Testis (tissue), 3 donors: ENCODE measurements around the gene TTL. TPM values are rescaled to one million over a fixed set of nuclear protein-coding genes. Genes with fewer than 3 reads are reported as not detected.

Source experiments
- DNase-seq: peaks from one replicate; pipeline ENCODE4 v3.0.0-alpha.2; 2019
- H3K27ac ChIP-seq, 2 donors: fragments of 200-600 bp; sonication (generic); one replicate each; pipeline ENCODE4 v1.5.1; 2019
- H3K27me3 ChIP-seq: fragments of 200-600 bp; sonication (generic); one replicate; pipeline ENCODE4 v1.5.1; 2019
- H3K36me3 ChIP-seq: fragments of 200-600 bp; sonication (generic); one replicate; pipeline ENCODE4 v1.5.1; 2017; ENCODE audit warnings: low read depth; ENCODE audit errors: missing control alignments
- H3K4me1 ChIP-seq: fragments of 200-600 bp; sonication (generic); one replicate; pipeline ENCODE4 v1.5.1; 2019
- H3K4me3 ChIP-seq, 2 donors: fragments of 200-600 bp; sonication (generic); one replicate each; pipeline ENCODE4 v1.5.1; 2017 to 2019
- H3K9me3 ChIP-seq: fragments of 200-600 bp; sonication (generic); one replicate; pipeline ENCODE4 v1.5.1; 2017
- CTCF ChIP-seq, 3 experiments: fragments of 450-650 bp in 2 of 3; fragments of 200-600 bp in 1 of 3; sonication (generic) in 1 of 3; IDR thresholded peaks; one replicate each; pipeline ENCODE4 v1.5.1; 2016 to 2019; ENCODE audit warnings: antibody characterized with exemption in 3 of 3, mild to moderate bottlenecking in 2 of 3, moderate library complexity in 1 of 3
- POLR2A ChIP-seq: fragments of 450-650 bp; IDR thresholded peaks from one replicate; pipeline ENCODE4 v1.6.1; 2017; ENCODE audit warnings: antibody characterized with exemption, mild to moderate bottlenecking, moderate library complexity
- WGBS, 2 donors: methylation state at CpG; one replicate each; pipeline ENCODE4 v1.1.5; 2018; 5-methylcytosine and 5-hydroxymethylcytosine counted together
- intact Hi-C: fragments of 100-400 bp; cut with DNase I; formaldehyde crosslinking; loops from one replicate; pipeline ENCODE4 v1.15.1; 2023; ENCODE audit warnings: low total_unique reads
- polyA plus RNA-seq: library from polyadenylated mRNA; stranded (reverse); fragments of 350-450 nt; fragmentation: Illumina TruSeq; extraction: RNeasy Lipid Tissue Mini Kit (QIAGEN cat#74804); gene quantifications from one replicate; pipeline ENCODE4 v1.2.3, GENCODE V29; 2014; ENCODE audit warnings: low read depth, low replicate concordance; ENCODE audit not compliant: insufficient read depth
- total RNA-seq, 2 donors: library from RNA; depleted of rRNA; stranded (reverse); fragments of >200 nt; gene quantifications; one replicate each; pipeline ENCODE4 v1.2.3, GENCODE V29; 2016

The TTL gene
- total and polyA plus RNA-seq, 3 donors from 2014 or later, result 11.4 to 14.3 (median 12.2) TPM

GRCh38 chr2:112584134-112584890 is 102.4 kb downstream of the TTL start, which contains the start of gene CHCHD5:
Gene CHCHD5, plus strand, starts transcription at chr2:112584609. Its CDS starts 39 bp downstream, at chr2:112584648.
- intact Hi-C loops, result no loop called here
- H3K36me3 ChIP-seq, result no peaks in the 10 kb centered on the region
- H3K27me3 ChIP-seq, result no peaks in the 10 kb centered on the region
- TF ChIP-seq POLR2A (no peak), CTCF (IDR thresholded peaks at IDR 0.05) (peak in 2 of 3 experiments; percentile 37 to 40)
- H3K4me1 ChIP-seq, result peaks cover 14% of the 10 kb centered on the region
- no peaks in the 10 kb centered on the region for H3K9me3 ChIP-seq
- peak within 1 kb of the TSS; percentile 69 to 78 for H3K4me3 ChIP-seq
- peak within 1 kb of the TSS; percentile 95 to 96 for H3K27ac ChIP-seq
- 0 to 1% methylated on average over 23 to 54 of the region's 54 CpGs for WGBS, 2 donors
- DNase-seq, result peak; percentile 98

- Histone ChIP-seq H3K27ac (peak overlapping the region; percentile 95 to 96), H3K4me3 (peak overlapping the region; percentile 69 to 78), H3K36me3 (no peaks in the 10 kb centered on the region), H3K9me3 (no peaks in the 10 kb centered on the region), H3K27me3 (no peaks in the 10 kb centered on the region), H3K4me1 (peaks cover 14% of the 10 kb centered on the region)
- DNase-seq, result no peak
- TF ChIP-seq POLR2A, result no peak
- TF ChIP-seq CTCF (IDR thresholded peaks at IDR 0.05), result no peak
- intact Hi-C loops, result no loop called here
- 41 to 56% methylated on average over 3 of the region's 3 CpGs for WGBS, 2 donors
Observed at GRCh38 chr2:112584891-112585250, 102.9 kb downstream of the TTL start.

- peak overlapping the region; percentile 95 to 96 for H3K27ac ChIP-seq
- peaks cover 14% of the 10 kb centered on the region for H3K4me1 ChIP-seq
- WGBS, 2 donors, result 78 to 91% methylated on average over 3 of the region's 3 CpGs
- intact Hi-C loops, result no loop called here
- no peak for DNase-seq
- TF ChIP-seq CTCF (IDR thresholded peaks at IDR 0.05) (no peak), POLR2A (no peak)
- H3K27me3 ChIP-seq, result no peaks in the 10 kb centered on the region
- no peaks in the 10 kb centered on the region for H3K9me3 ChIP-seq
- no peaks in the 10 kb centered on the region for H3K36me3 ChIP-seq
- peak overlapping the region in 1 of 2 donors; percentile 78 for H3K4me3 ChIP-seq
Observed at GRCh38 chr2:112585400-112585799, 103.4 kb downstream of the TTL start.

GRCh38 chr2:112585873-112586464 is 104.0 kb downstream of the TTL start:
- Histone ChIP-seq H3K27ac (no peak overlapping the region), H3K4me1 (peaks cover 14% of the 10 kb centered on the region), H3K36me3 (no peaks in the 10 kb centered on the region), H3K4me3 (no peak overlapping the region), H3K9me3 (no peaks in the 10 kb centered on the region), H3K27me3 (no peaks in the 10 kb centered on the region)
- no peak for TF ChIP-seq CTCF (IDR thresholded peaks at IDR 0.05)
- 95 to 100% methylated on average over 9 to 18 of the region's 18 CpGs for WGBS, 2 donors
- intact Hi-C loops, result no loop called here
- DNase-seq, result no peak
